Measurements from ENCODE around the gene MYMX. TPM values are rescaled to one million over a fixed set of nuclear protein-coding genes. Genes with fewer than 3 reads are reported as not detected.

The MYMX gene
- total and polyA plus RNA-seq, 12 donors = 0.41 to 2.3 (median 0.88) TPM; not detected in 6

- intact Hi-C loops (cut with DNase I) = loop anchor here in 3 of 10 donors (5.0 kb wide), 1 partner anchor 45 kb away; no protein-coding TSS in a partner anchor
- peak; percentile 58 to 79 for DNase-seq
- WGBS, 2 donors = 42 to 52% methylated on average over 16 of the region's 16 CpGs
Measured at GRCh38 chr6:44217332-44218143, 812 bp downstream of the MYMX start.

GRCh38 chr6:44219053-44219814, 2.5 kb downstream of the MYMX start:
- H3K9me3 ChIP-seq = no peaks in the 10 kb centered on the region
- WGBS, 2 donors = 1% methylated on average over 45 of the region's 45 CpGs
- ATAC-seq (peak; percentile 67 to 85 (median 75)), DNase-seq (peak; percentile 88 to 89)
- peak overlapping the region; percentile 68 to 98 (median 93) for H3K27ac ChIP-seq
- intact Hi-C loops (cut with DNase I) = loop anchor here in 3 of 10 donors (5.0 kb wide), 1 partner anchor 47 kb away; no protein-coding TSS in a partner anchor
- H3K36me3 ChIP-seq = no peaks in the 10 kb centered on the region
- no peaks in the 10 kb centered on the region for H3K27me3 ChIP-seq
- TF ChIP-seq CTCF (IDR thresholded peaks at IDR 0.05) = no peak
- peaks cover 23 to 81% (median 71%) of the 10 kb centered on the region in 9 donors for H3K4me1 ChIP-seq
- peak overlapping the region; percentile 38 to 70 (median 57) for H3K4me3 ChIP-seq

More at GRCh38 chr6:44217332-44218143, 812 bp downstream of the MYMX start:
- Histone ChIP-seq H3K36me3 (no peaks in the 10 kb centered on the region), H3K4me1 (peaks cover 21 to 68% (median 59%) of the 10 kb centered on the region in 9 donors), H3K4me3 (peak overlapping the region in 3 of 10 donors; percentile 4 to 24 (median 7)), H3K9me3 (no peaks in the 10 kb centered on the region), H3K27me3 (no peaks in the 10 kb centered on the region), H3K27ac (peak overlapping the region; percentile 30 to 98 (median 93))
- peak in 4 of 8 donors; percentile 5 to 19 (median 8) for ATAC-seq
- no peak for TF ChIP-seq CTCF (IDR thresholded peaks at IDR 0.05)

GRCh38 chr6:44219815-44220784, 3.4 kb downstream of the MYMX start:
- peak overlapping the region; percentile 38 to 70 (median 57) for H3K4me3 ChIP-seq
- peak overlapping the region; percentile 88 to 98 (median 94) for H3K27ac ChIP-seq
- H3K27me3 ChIP-seq = no peaks in the 10 kb centered on the region
- H3K9me3 ChIP-seq = no peaks in the 10 kb centered on the region
- no peak for ATAC-seq
- intact Hi-C loops (cut with DNase I) = loop anchor here in 5 of 10 donors (2.0 to 10.0 kb wide), 4 partner anchors 15 to 445 kb away; partner anchors contain the start of genes SLC35B2 (in 1 of the 5) and VEGFA (in 1 of the 5)
- TF ChIP-seq CTCF (IDR thresholded peaks at IDR 0.05) = peak in 3 of 9 donors; percentile 9 to 16 (median 11)
- H3K36me3 ChIP-seq = no peaks in the 10 kb centered on the region
- peaks cover 29 to 90% (median 80%) of the 10 kb centered on the region in 9 donors for H3K4me1 ChIP-seq
- 51 to 54% methylated on average over 28 of the region's 28 CpGs for WGBS, 2 donors
- DNase-seq = no peak
